T-helper 1 cell treated with Interleukin-12 subunit alpha and Interleukin-12 subunit beta and Interleukin-4 antibody, amounts not matched to agents 30 μg/mL and 1 μg/mL, for 36 hours (primary cell): ENCODE measurements around the gene RAB30.

Source experiments
- H3K27ac Mint-ChIP-seq: one replicate; pipeline ENCODE4 v1.8.0; 2021; ENCODE audit warnings: mild to moderate bottlenecking, mixed read lengths
- H3K27me3 Mint-ChIP-seq: one replicate; pipeline ENCODE4 v1.8.0; 2021; ENCODE audit warnings: low read depth, mixed read lengths
- H3K36me3 Mint-ChIP-seq: one replicate; pipeline ENCODE4 v1.8.0; 2021; ENCODE audit warnings: low read depth, mixed read lengths
- H3K4me1 Mint-ChIP-seq: one replicate; pipeline ENCODE4 v1.8.0; 2021; ENCODE audit warnings: low read depth, mixed read lengths
- H3K4me3 Mint-ChIP-seq: one replicate; pipeline ENCODE4 v1.8.0; 2021; ENCODE audit warnings: mild to moderate bottlenecking, moderate library complexity, mixed read lengths
- H3K9me3 Mint-ChIP-seq: one replicate; pipeline ENCODE4 v1.8.0; 2021; ENCODE audit warnings: mixed read lengths

The RAB30 gene

GRCh38 chr11:83002053-83002452 is 69.6 kb downstream of the RAB30 start:
- Mint-ChIP-seq H3K4me3 (no peak overlapping the region), H3K27me3 (no peaks in the 10 kb centered on the region), H3K27ac (no peak overlapping the region), H3K9me3 (no peaks in the 10 kb centered on the region), H3K4me1 (peaks cover 33% of the 10 kb centered on the region), H3K36me3 (no peaks in the 10 kb centered on the region)

DNA sequence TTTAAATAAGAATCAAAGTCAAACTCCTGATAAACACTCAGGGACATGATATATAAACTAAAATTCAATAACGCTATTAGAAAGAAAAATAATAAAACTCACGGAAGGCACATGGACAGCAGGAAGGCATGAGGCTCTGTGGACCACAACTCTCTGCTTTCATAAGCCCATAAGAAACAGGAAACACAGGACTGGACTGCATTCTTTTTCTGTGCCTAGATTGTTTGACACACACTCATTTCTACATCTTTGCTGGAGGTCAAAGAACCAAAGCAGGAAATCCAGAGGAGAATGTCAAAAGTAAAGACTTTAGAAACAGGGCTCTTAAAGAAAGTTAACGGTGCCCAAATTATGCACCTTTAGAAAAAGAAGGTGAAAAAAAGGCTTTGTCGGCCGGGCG is 71.3 kb downstream of the RAB30 start:
- no peak overlapping the region for H3K4me3 Mint-ChIP-seq
- peaks cover 33% of the 10 kb centered on the region for H3K4me1 Mint-ChIP-seq
- H3K9me3 Mint-ChIP-seq = no peaks in the 10 kb centered on the region
- no peak overlapping the region for H3K27ac Mint-ChIP-seq
- no peaks in the 10 kb centered on the region for H3K27me3 Mint-ChIP-seq
- peaks cover under 1% of the 10 kb centered on the region for H3K36me3 Mint-ChIP-seq

GRCh38 chr11:82999232-82999631 is 72.5 kb downstream of the RAB30 start:
- no peak overlapping the region for H3K4me3 Mint-ChIP-seq
- H3K36me3 Mint-ChIP-seq = peaks cover 4% of the 10 kb centered on the region
- H3K4me1 Mint-ChIP-seq = peaks cover 31% of the 10 kb centered on the region
- no peaks in the 10 kb centered on the region for H3K27me3 Mint-ChIP-seq
- H3K9me3 Mint-ChIP-seq = no peaks in the 10 kb centered on the region
- no peak overlapping the region for H3K27ac Mint-ChIP-seq

DNA sequence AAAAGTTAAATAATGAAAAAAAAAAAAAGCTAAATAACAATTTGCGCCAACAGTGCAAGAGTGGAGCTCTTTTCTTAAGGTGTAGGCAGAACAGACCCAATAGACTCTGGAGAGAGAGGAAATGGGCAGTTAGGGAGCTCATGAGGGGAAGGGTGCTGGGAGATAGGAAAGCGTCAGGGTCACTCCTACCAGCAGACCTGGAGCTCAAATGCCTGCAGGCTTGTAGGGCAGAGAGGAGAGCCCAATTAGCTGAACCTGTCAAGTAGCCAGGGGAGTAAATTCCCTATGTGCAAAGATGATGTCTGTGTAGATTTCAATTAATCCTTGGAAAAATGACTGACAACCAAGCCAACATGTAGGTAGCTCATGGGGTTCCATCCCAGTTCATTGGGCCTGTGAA is 73.0 kb downstream of the RAB30 start:
- Mint-ChIP-seq H3K27ac (no peak overlapping the region), H3K36me3 (peaks cover 9% of the 10 kb centered on the region), H3K27me3 (no peaks in the 10 kb centered on the region), H3K4me3 (no peak overlapping the region), H3K9me3 (no peaks in the 10 kb centered on the region), H3K4me1 (peaks cover 35% of the 10 kb centered on the region)

- Mint-ChIP-seq H3K27me3 (no peaks in the 10 kb centered on the region), H3K9me3 (no peaks in the 10 kb centered on the region), H3K27ac (no peak overlapping the region), H3K4me3 (no peak overlapping the region), H3K36me3 (peaks cover 17% of the 10 kb centered on the region), H3K4me1 (peaks cover 35% of the 10 kb centered on the region)
Observed at GRCh38 chr11:82996966-82997606, 74.6 kb downstream of the RAB30 start.

GRCh38 chr11:82995754-82996398 is 75.8 kb downstream of the RAB30 start:
- Mint-ChIP-seq H3K4me1 (peaks cover 33% of the 10 kb centered on the region), H3K9me3 (no peaks in the 10 kb centered on the region), H3K4me3 (no peak overlapping the region), H3K36me3 (peaks cover 17% of the 10 kb centered on the region), H3K27ac (no peak overlapping the region), H3K27me3 (no peaks in the 10 kb centered on the region)

GRCh38 chr11:82995235-82995634 is 76.5 kb downstream of the RAB30 start:
- peaks cover 33% of the 10 kb centered on the region for H3K4me1 Mint-ChIP-seq
- H3K27me3 Mint-ChIP-seq = no peaks in the 10 kb centered on the region
- no peak overlapping the region for H3K4me3 Mint-ChIP-seq
- no peaks in the 10 kb centered on the region for H3K9me3 Mint-ChIP-seq
- peaks cover 17% of the 10 kb centered on the region for H3K36me3 Mint-ChIP-seq
- no peak overlapping the region for H3K27ac Mint-ChIP-seq

DNA sequence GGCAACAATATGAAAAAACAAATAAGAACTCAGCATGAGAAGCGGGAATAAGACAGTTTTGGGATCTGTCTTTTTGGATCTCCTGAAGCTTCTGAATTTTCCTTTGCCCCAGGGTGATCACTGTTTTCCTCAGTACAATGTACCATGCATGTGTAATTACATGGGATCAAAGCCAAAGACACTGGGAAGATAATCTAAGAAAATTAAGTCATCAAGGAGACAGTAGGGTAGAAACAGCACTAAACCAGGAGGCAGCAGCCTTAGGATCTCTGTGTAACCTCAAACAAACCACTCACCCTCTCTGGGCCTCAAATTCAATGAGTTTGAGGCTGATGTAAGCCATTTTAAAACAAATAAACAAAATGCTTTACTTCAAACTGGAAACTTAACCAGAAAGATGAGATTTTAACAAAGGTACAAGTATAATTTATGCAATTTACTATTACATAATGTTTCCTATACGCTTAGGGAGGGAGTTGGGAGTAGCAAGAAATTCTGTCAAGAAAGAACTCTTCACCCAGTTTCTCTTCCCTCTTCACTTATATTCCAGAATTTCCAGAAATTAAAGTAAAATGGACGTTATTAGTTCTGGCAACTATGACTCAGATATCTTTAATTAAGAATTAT is 77.0 kb downstream of the RAB30 start:
- peaks cover 33% of the 10 kb centered on the region for H3K4me1 Mint-ChIP-seq
- peak overlapping the region; percentile 2 for H3K27ac Mint-ChIP-seq

GRCh38 chr11:82992223-82992622 is 79.5 kb downstream of the RAB30 start:
- no peak overlapping the region for H3K4me3 Mint-ChIP-seq
- H3K4me1 Mint-ChIP-seq = peaks cover 24% of the 10 kb centered on the region
- H3K27me3 Mint-ChIP-seq = no peaks in the 10 kb centered on the region
- peaks cover 22% of the 10 kb centered on the region for H3K36me3 Mint-ChIP-seq
- no peak overlapping the region for H3K27ac Mint-ChIP-seq
- no peaks in the 10 kb centered on the region for H3K9me3 Mint-ChIP-seq

More for the DNA sequence above, 77.0 kb downstream of the RAB30 start:
- peaks cover 17% of the 10 kb centered on the region for H3K36me3 Mint-ChIP-seq
- H3K9me3 Mint-ChIP-seq = no peaks in the 10 kb centered on the region
- H3K4me3 Mint-ChIP-seq = no peak overlapping the region
- H3K27me3 Mint-ChIP-seq = no peaks in the 10 kb centered on the region

GRCh38 chr11:82989628-82990404 is 81.9 kb downstream of the RAB30 start:
- H3K4me1 Mint-ChIP-seq = peaks cover 13% of the 10 kb centered on the region
- H3K4me3 Mint-ChIP-seq = no peak overlapping the region
- H3K9me3 Mint-ChIP-seq = no peaks in the 10 kb centered on the region
- H3K27me3 Mint-ChIP-seq = no peaks in the 10 kb centered on the region
- H3K36me3 Mint-ChIP-seq = peaks cover 27% of the 10 kb centered on the region
- no peak overlapping the region for H3K27ac Mint-ChIP-seq

DNA sequence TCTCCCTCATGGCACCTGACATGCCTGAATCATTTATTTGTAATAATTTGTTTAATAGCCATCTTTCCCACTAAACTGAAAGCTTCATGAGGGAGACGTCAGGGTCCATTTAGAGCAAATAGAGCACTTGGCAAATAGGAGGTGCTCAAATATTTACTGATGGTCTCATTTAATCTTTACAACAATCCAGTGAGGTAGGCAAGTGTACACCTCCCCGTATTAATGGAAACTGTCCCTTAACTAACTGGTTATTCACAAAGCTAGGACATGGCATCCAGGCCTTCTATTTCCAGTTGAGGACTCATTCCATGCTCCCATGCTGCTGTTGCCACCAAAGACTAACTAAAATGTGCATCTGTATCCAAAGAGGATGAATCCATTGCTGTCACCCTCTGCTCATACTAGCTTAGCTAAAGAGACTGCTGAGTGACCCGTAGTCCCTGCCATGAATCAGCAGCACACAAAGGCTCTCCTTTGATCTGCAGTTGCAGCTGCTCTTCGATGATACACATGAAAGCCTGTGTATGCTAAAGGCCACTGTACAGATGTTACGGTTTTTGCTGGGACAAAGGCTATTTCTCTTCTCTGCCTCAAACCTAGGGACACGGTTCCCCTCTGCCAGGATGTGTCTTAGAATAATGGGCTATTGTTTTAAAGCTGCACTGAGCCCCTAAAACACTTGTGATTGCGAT is 82.6 kb downstream of the RAB30 start:
- Mint-ChIP-seq H3K9me3 (no peaks in the 10 kb centered on the region), H3K4me3 (no peak overlapping the region), H3K27me3 (no peaks in the 10 kb centered on the region), H3K27ac (no peak overlapping the region), H3K36me3 (peaks cover 24% of the 10 kb centered on the region), H3K4me1 (peaks cover 8% of the 10 kb centered on the region)

DNA sequence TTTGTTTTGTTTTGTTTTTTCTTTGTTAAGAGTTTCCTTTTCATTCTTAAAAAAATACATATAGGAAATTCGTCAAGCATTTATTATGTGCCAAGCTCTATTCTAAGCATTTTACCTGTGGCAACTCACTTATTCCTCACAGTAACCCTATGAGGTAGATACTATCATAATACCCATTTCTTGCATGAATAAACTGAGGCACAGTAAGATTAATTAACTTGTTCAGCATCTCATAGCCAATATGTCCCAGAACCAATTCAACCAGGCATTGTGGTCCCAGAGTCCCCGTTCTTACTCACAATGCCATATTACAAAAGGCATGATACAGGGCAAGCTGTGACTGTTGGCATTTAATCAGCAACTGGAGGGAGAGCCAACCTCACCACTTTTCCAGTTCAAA is 83.7 kb downstream of the RAB30 start:
- Mint-ChIP-seq H3K9me3 (no peaks in the 10 kb centered on the region), H3K36me3 (peaks cover 14% of the 10 kb centered on the region), H3K4me1 (peaks cover 2% of the 10 kb centered on the region), H3K27me3 (no peaks in the 10 kb centered on the region), H3K4me3 (no peak overlapping the region), H3K27ac (no peak overlapping the region)

DNA sequence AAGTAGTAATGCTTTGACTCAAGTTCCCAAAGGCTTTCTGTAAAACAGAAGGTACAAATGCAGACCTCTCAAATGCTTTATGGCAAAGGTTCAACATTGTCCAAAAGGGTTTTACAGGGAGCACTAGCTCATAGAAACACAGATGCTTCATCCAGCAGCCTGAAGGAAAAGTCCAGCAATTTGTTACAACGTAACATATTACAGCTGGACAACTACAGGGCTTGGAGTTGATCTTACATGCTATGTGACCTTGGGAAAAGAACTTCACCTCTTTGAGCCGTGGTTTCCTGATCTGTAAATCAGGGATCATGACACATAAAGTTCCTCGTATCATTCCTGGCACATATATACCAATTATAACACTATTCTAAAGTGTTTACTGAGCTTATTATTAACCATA is 85.3 kb downstream of the RAB30 start:
- peaks cover 18% of the 10 kb centered on the region for H3K36me3 Mint-ChIP-seq
- no peaks in the 10 kb centered on the region for H3K9me3 Mint-ChIP-seq
- H3K4me1 Mint-ChIP-seq = peaks cover 2% of the 10 kb centered on the region
- H3K27me3 Mint-ChIP-seq = no peaks in the 10 kb centered on the region
- no peak overlapping the region for H3K27ac Mint-ChIP-seq
- no peak overlapping the region for H3K4me3 Mint-ChIP-seq

GRCh38 chr11:82981852-82982251 is 89.8 kb downstream of the RAB30 start:
- Mint-ChIP-seq H3K27ac (no peak overlapping the region), H3K36me3 (peaks cover 25% of the 10 kb centered on the region)

More at GRCh38 chr11:82981852-82982251, 89.8 kb downstream of the RAB30 start:
- no peak overlapping the region for H3K4me3 Mint-ChIP-seq
- H3K4me1 Mint-ChIP-seq = peaks cover 20% of the 10 kb centered on the region
- H3K9me3 Mint-ChIP-seq = no peaks in the 10 kb centered on the region
- no peaks in the 10 kb centered on the region for H3K27me3 Mint-ChIP-seq
